ENCODE data around the gene ENDOU. TPM values are rescaled to one million over a fixed set of nuclear protein-coding genes. Genes with fewer than 3 reads are reported as not detected.

The ENDOU gene, protein sequence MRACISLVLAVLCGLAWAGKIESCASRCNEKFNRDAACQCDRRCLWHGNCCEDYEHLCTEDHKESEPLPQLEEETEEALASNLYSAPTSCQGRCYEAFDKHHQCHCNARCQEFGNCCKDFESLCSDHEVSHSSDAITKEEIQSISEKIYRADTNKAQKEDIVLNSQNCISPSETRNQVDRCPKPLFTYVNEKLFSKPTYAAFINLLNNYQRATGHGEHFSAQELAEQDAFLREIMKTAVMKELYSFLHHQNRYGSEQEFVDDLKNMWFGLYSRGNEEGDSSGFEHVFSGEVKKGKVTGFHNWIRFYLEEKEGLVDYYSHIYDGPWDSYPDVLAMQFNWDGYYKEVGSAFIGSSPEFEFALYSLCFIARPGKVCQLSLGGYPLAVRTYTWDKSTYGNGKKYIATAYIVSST
- polyA plus RNA-seq (2014; cell fraction: cytosol; rRNA removed): 0.05 TPM in 1 of 2 replicates, not detected in the other
- not detected in 2 replicates for polyA plus RNA-seq (2014; cell fraction: nucleus; rRNA removed)

- no peak for DNase-seq (ENCODE audit: low spot score)
These were observed at the start of gene ENDOU for GRCh38 chr12:47725091-47725772. Gene ENDOU, minus strand, starts transcription at chr12:47725490. Its CDS starts 77 bp downstream, at chr12:47725413.

- no peak for DNase-seq (ENCODE audit: low spot score)
These were observed 49.4 kb upstream of the ENDOU start for GRCh38 chr12:47774663-47775062.

- DNase-seq (ENCODE audit: low spot score): no peak
These were observed 48.7 kb upstream of the ENDOU start for GRCh38 chr12:47773858-47774580.

- DNase-seq (ENCODE audit: low spot score): peak; percentile 55
These were observed 48.0 kb upstream of the ENDOU start, which contains the start of gene SLC48A1 for GRCh38 chr12:47773062-47773857. Gene SLC48A1, plus strand, starts transcription at chr12:47773238. Its CDS starts 67 bp downstream, at chr12:47773305.

DNA sequence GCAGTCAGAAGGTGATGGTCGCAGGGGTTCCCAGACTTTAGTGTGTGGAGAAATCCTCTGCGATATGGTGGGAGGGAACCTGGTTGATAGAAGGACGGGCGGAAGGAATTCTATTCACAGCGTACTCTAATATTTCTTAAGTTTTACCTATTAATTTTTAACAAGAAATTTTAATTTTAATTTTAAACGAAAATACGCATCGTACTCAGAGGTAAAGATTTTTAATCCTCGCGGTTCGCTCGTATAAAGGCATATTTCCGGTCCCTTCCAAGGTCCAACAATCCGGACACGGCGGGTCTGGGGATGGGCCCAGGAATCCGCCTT lies 47.4 kb upstream of the ENDOU start:
- no peak for DNase-seq (ENCODE audit: low spot score)

GRCh38 chr12:47772094-47772660 lies 46.9 kb upstream of the ENDOU start:
- DNase-seq (ENCODE audit: low spot score): no peak

DNA sequence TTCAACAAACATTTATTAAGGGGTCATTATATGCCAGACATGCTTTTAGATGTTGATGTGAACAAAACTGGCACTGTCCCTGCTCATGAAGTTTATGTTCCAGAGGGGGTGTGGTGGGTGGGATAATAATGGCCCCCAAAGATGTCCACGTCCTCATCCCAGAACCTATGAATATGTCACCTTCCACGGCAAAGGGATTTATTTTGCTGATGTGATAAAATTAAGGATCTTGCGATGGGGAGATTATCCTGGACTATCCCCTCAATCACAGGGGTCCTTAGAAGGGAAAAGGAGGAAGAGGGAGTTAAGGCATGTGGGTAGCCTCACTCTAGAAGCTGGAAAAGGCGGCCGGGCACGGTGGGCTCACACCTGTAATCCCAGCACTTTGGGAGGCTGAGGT lies 46.0 kb upstream of the ENDOU start:
- no peak for DNase-seq (ENCODE audit: low spot score)

DNA sequence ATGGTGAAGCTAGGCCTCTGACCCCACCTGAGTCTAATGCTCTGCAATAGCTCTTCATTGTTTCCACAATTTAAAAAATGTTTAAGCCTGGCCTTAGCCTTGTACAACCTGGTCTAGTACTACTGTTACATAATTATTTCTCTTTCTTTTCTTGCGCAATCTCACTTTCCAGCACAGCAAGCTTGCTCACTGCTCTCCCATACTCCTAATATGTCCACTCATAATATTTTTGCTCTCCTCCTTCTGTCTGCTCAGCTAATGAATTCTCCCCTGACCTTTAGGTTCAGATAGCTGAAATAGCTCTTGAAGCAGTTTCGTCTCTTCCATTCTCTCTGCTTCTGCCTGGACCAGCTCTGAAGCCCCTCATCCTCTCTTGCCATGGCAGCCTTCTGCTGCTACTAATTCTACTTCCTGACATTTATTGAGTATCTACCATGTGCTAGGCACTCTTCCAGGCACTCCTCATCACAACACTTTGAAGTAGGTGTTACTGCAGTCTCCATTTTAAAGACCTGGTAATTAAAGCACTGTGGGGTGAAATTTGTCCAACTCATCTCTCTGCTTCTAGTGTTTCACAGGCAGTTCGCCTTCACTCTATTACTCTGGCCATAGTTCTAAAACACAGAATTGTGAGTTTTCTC lies 44.9 kb upstream of the ENDOU start:
- DNase-seq (ENCODE audit: low spot score): no peak

- no peak for DNase-seq (ENCODE audit: low spot score)
These were observed 44.2 kb upstream of the ENDOU start for GRCh38 chr12:47769234-47770085.

DNA sequence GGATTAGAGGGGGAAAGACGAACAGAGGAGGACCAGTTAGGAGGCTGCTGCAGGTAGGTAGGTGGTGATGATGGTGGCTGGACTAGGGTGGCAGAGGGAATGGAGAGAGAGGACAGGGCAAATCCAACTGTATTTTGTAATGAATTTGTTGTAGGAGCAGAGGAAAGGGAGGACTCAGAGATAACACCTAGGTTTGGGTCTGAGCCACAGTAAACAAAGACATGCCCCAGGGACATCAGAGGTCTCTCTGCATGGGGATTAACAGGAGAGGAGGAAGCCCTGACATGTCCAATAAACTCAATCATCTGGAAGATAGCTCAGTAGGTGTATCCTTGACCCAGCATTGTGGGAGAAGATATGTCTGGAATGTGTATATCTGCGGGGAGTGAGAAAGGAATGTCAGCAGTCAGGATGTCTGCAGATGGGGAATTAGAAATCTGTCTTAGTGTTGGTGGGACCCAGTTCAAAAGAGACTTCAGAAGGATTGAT lies 43.1 kb upstream of the ENDOU start:
- DNase-seq (ENCODE audit: low spot score): no peak

DNA sequence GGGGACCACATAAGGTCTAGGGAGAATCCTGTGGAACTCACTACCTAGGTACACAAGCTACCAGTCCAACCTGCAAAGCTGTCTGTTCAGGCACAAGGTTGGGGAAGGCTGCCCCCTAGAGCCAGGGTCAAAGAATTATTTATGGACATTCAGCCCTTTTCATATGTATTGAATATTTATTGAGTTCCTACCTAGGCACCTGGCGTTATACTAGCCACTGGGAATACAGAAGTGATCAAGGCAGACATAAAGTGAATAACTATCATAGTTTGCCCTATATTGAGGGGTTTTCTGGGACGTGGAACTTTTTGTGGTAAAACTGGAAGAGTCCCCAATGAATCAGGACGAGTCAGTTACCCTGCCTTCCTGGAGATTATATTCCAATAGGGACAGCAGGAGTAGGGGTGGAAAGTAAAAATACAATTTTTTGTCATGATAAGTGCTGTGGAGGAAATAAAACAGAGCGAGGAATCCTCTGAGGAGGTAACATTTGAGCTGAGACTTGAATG lies 42.0 kb upstream of the ENDOU start:
- peak; percentile 63 for DNase-seq (ENCODE audit: low spot score)

GRCh38 chr12:47766502-47767215 lies 41.4 kb upstream of the ENDOU start:
- no peak for DNase-seq (ENCODE audit: low spot score)

DNA sequence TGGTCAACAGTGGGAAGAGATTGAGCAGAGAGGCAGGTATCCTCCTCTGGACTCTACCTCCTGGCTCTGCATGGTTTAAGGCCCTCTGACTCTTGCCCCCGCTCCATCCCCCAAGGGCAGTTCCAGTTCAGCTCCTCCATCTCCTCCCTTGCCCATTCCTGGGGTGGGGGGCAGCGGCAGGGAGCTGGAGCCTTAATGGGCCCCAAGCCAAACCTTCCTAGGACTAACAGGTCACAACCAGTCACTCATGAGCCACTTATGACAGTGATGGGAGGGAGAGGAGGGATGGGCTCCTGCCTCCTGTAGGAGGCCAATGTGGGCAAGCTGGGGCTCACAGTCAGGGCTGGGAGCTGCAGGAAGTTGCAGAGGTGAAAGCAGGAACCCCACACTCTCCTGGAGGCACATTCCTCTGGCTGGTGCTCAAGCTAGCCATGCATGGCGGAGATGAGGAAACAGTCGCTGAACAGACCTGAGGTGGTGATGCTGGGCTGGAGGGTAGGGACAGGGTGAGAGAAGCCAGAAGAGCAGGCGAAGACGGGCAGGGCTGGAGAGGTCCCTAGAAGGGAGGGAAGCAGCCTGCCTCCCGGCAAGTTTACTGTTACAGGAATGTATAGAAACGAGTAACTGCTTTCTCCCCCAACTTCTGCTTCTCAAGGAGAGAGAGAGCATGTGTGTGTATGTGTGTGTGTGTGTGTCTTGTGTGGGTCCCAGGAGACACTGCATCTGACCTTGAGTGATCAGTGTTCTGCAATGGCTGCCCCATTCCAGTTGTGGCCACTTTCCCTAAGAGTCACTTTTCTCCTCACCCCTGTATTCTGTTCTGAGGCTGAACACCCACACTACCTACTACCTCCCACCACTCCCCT lies 38.4 kb upstream of the ENDOU start:
- no peak for DNase-seq (ENCODE audit: low spot score)

- DNase-seq (ENCODE audit: low spot score): peak; percentile 83
These were observed 37.7 kb upstream of the ENDOU start for GRCh38 chr12:47762850-47763465.

DNA sequence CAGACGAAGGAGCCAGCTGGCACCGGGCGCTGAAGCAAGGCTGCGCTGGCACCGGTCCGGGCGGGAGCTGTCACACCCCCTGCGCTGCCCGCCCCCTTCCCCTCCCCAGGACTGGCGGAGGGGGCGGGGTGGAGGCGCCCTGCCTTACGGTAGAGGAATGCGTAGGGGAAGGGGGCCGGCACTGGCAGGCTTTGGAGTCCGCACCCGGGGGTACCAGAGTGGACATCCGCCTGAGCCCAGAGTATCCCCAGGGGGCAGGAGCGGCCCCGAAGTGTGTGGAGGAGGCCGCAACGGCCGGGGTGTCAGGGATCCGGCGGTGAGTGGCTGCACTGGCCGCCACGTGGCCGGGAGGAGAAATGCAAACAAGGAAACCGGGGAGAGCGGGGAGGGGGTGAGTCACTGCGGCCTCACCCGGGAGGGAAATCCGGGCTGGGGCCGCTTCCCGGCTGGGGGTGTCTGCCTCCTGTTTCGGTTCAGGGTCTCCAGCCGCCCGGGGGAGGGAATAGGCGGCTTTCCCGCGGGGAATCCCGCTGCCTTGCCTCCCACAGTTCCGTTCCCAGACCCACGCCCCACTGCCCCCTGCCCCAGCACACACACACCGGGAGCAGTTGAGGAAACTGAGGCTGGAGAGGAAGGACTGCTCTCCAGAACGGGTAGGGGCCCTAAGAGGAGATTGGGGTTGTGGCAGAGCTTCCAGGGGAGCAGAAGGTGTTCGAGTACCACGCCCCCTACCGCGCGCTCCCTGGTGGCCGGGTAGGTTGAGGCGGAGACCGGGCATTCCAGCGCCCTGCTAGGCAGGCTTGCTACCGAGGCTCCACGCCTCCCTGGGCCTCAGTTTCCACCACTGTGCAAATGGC lies 33.8 kb upstream of the ENDOU start, which contains the start of gene RAPGEF3:
TSS of gene RAPGEF3 (minus strand) at position 47 of the 857 bp plus-strand sequence. CDS start 324 bp downstream, outside the sequence.
- peak; percentile 71 for DNase-seq (ENCODE audit: low spot score)

DNA sequence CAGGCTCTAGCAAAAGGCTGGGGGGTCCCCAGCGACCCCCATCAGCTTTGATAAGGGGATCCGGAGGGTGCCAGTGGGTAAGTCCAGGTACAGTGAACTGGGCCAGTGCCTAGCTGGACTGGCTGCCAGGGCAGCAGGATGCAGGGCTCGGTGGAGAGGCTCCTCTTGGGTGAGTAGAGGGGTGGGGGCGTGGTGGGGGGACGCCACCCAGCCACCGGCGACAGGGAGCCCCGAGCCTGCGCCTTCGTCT lies 33.2 kb upstream of the ENDOU start:
- DNase-seq (ENCODE audit: low spot score): no peak
